Body of pancreas (tissue), 4 donors: Measurements from ENCODE around the gene CFAP210. TPM values are rescaled to one million over a fixed set of nuclear protein-coding genes. Genes with fewer than 3 reads are reported as not detected.
"Not testable (repeated sequence)": the region's sequence is repeated elsewhere in the genome, so short reads cannot be mapped to it uniquely, and the experiment has no call there.

ENCODE experiments used
- ATAC-seq: fragments of 150-250 bp; one replicate; pipeline ENCODE4 v1.9.1; 2016
- DNase-seq, 4 donors: peaks; one replicate each; pipeline ENCODE4 v3.0.0-alpha.2; 2019
- H3K27ac ChIP-seq, 4 donors: fragments of 200-600 bp; sonication (generic); 1 replicate in 3 of 4; 2 replicates in 1 of 4; pipeline versions ENCODE4 v1.5.1 to v1.6.1; 2016 to 2019; ENCODE audit warnings: mild to moderate bottlenecking in 1 of 4, mixed read lengths in 1 of 4, moderate library complexity in 1 of 4
- H3K27me3 ChIP-seq, 2 donors: fragments of 200-600 bp; sonication (generic); one replicate each; pipeline ENCODE4 v1.6.0; 2016; ENCODE audit warnings: mild to moderate bottlenecking in 1 of 2
- H3K36me3 ChIP-seq, 2 donors: fragments of 200-600 bp; sonication (generic); replicated peaks in 1 of 2; 2 replicates each; pipeline ENCODE4 v1.5.1; 2016; ENCODE audit warnings: low read depth in 2 of 2; ENCODE audit not compliant: insufficient read depth in 1 of 2
- H3K4me1 ChIP-seq: fragments of 200-600 bp; sonication (generic); one replicate; pipeline ENCODE4 v1.6.0; 2016
- H3K4me3 ChIP-seq, 2 donors: fragments of 200-600 bp; sonication (generic); 1 replicate in 1 of 2; 2 replicates in 1 of 2; pipeline ENCODE4 v1.5.1; 2016 to 2019
- H3K9me3 ChIP-seq, 3 donors: fragments of 200-600 bp; sonication (generic); 1 replicate in 2 of 3; 2 replicates in 1 of 3; pipeline ENCODE4 v1.5.1; 2016
- POLR2A ChIP-seq, 3 donors: fragments of 450-650 bp; IDR thresholded peaks; one replicate each; pipeline ENCODE4 v1.6.1; 2016; ENCODE audit warnings: antibody characterized with exemption in 3 of 3, mild to moderate bottlenecking in 2 of 3
- WGBS, 2 donors: methylation state at CpG; one replicate each; pipeline ENCODE4 v1.1.5; 2017; 5-methylcytosine and 5-hydroxymethylcytosine counted together
- intact Hi-C: fragments of 100-400 bp; cut with DNase I; formaldehyde crosslinking; loops from one replicate; pipeline ENCODE4 v1.15.1; 2023
- total RNA-seq, 2 donors: library from RNA; depleted of rRNA; stranded (reverse); fragments of >200 nt; gene quantifications; one replicate each; pipeline ENCODE4 v1.1.0, GENCODE V29; 2016
- TF ChIP-seq, protein P1 (sequence below), 7 experiments: fragments of 450-650 bp in 4 of 7; fragments of 200-600 bp in 3 of 7; sonication (generic) in 3 of 7; IDR thresholded peaks; one replicate each; pipeline ENCODE4 v1.5.1; 2016 to 2019; ENCODE audit warnings: antibody characterized with exemption in 7 of 7

CFAP210 gene
- total RNA-seq, 2 donors from 2014 or later: not detected

DNA sequence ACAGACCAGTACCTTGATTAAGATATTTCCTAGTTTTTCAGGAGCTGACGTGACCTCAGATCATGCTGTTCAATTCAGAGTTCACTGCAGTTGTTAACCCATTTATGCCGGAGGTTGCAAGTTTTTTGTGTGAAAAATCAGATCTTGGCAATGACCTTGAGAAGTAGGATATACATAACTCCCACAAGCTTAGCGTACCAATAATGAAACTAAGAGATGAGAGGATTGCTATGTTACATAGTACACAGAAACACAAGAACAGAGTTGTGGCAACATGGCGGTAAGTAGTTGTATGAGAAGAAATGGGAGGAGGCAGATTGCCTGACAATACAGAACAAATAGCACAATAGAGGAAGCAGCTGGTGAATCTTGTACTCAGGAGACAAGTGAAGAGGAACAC lies 71.0 kb downstream of the CFAP210 start:
- WGBS, 2 donors: 82 to 85% methylated on average over 4 of the region's 4 CpGs
- intact Hi-C loops: no loop called here
- H3K36me3 ChIP-seq: peaks cover 0 to 4% of the 10 kb centered on the region in 2 donors
- H3K27ac ChIP-seq: no peak overlapping the region
- H3K4me3 ChIP-seq: no peak overlapping the region
- no peaks in the 10 kb centered on the region for H3K4me1 ChIP-seq
- TF ChIP-seq, protein P1, sequence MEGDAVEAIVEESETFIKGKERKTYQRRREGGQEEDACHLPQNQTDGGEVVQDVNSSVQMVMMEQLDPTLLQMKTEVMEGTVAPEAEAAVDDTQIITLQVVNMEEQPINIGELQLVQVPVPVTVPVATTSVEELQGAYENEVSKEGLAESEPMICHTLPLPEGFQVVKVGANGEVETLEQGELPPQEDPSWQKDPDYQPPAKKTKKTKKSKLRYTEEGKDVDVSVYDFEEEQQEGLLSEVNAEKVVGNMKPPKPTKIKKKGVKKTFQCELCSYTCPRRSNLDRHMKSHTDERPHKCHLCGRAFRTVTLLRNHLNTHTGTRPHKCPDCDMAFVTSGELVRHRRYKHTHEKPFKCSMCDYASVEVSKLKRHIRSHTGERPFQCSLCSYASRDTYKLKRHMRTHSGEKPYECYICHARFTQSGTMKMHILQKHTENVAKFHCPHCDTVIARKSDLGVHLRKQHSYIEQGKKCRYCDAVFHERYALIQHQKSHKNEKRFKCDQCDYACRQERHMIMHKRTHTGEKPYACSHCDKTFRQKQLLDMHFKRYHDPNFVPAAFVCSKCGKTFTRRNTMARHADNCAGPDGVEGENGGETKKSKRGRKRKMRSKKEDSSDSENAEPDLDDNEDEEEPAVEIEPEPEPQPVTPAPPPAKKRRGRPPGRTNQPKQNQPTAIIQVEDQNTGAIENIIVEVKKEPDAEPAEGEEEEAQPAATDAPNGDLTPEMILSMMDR (IDR thresholded peaks at IDR 0.05): no peak
- no peak for TF ChIP-seq POLR2A (IDR thresholded peaks at IDR 0.05)
- H3K27me3 ChIP-seq: no peaks in the 10 kb centered on the region
- DNase-seq (no peak), ATAC-seq (no peak)
- H3K9me3 ChIP-seq: peaks cover 0 to 4% (median 0%) of the 10 kb centered on the region in 3 donors

DNA sequence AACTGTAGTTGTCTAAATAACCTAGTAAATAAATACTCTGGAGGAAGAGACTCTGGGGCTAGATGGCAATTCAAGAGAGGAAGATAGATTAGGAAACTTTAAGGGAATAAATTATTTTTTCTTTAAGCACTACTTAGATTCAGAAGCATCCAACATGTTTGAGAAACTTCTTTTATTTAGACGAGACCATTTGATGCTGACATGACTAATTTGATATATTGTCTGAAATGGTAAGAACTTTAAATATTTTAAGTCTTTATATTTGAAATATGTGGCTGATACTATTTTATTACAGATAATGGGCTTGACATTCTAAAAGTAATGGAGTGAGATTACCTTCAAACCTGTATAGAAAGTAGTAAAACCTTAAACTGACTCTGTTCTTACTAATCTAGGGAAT lies 73.7 kb downstream of the CFAP210 start:
- WGBS, 2 donors: 81 to 89% methylated on average over 1 of the region's 1 CpG
- intact Hi-C loops: no loop called here
- H3K4me3 ChIP-seq: no peak overlapping the region
- no peaks in the 10 kb centered on the region for H3K27me3 ChIP-seq
- H3K27ac ChIP-seq: no peak overlapping the region
- ATAC-seq (no peak), DNase-seq (no peak)
- H3K36me3 ChIP-seq: peaks cover 4 to 10% of the 10 kb centered on the region in 2 donors
- TF ChIP-seq POLR2A (IDR thresholded peaks at IDR 0.05): no peak
- TF ChIP-seq, protein P1 (IDR thresholded peaks at IDR 0.05): no peak
- H3K4me1 ChIP-seq: no peaks in the 10 kb centered on the region
- H3K9me3 ChIP-seq: peaks cover 0 to 4% (median 0%) of the 10 kb centered on the region in 3 donors

DNA sequence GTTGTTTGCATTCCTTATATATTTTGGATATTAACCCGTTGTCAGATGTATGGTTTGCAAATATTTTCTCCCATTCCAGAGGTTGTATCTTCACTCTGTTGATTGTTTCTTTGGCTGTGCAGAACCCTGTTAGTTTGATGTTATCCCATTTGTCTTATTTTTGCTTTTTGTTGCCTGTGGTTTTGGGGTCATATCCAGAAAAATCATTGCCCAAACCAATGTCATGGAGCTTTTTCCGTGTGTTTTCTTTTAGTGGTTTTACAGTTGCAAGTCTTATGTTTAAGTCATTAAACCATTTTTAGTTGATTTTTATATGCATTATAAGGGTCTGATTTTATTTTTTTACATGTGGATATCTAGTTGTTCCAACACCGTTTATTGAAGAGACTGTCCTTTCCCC lies 74.3 kb downstream of the CFAP210 start:
- ATAC-seq (no peak), DNase-seq (no peak)
- no peak overlapping the region for H3K4me3 ChIP-seq
- no peak overlapping the region for H3K27ac ChIP-seq
- intact Hi-C loops: no loop called here
- TF ChIP-seq POLR2A (IDR thresholded peaks at IDR 0.05): no peak
- TF ChIP-seq, protein P1 (IDR thresholded peaks at IDR 0.05): no peak
- peaks cover 0 to 4% (median 0%) of the 10 kb centered on the region in 3 donors for H3K9me3 ChIP-seq
- no peaks in the 10 kb centered on the region for H3K27me3 ChIP-seq
- H3K36me3 ChIP-seq: peaks cover 4 to 15% of the 10 kb centered on the region in 2 donors
- H3K4me1 ChIP-seq: no peaks in the 10 kb centered on the region
- 60 to 61% methylated on average over 3 of the region's 3 CpGs for WGBS, 2 donors

DNA sequence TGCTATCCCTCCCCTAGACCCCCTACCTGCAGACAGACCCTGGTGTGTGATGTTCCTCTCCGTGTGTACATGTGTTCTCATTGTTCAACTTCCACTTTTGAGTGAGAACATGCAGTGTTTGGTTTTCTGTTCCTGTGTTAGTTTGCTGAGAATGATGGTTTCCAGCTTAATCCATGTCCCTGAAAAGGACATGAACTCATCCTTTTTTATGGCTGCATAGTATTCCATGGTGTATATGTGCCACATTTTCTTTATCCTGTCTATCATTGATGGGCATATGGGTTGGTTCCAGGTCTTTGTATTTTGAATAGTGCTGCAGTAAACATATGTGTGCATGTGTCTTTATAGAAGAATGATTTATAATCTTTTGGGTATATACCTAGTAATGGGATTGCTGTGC lies 78.2 kb downstream of the CFAP210 start:
- H3K36me3 ChIP-seq: peaks cover 4 to 22% of the 10 kb centered on the region in 2 donors
- H3K4me1 ChIP-seq, H3K27ac ChIP-seq, intact Hi-C loops, H3K9me3 ChIP-seq, ATAC-seq, DNase-seq, H3K27me3 ChIP-seq, H3K4me3 ChIP-seq: not testable (repeated sequence)
- WGBS, 2 donors: 90 to 100% methylated on average over 1 of the region's 1 CpG

DNA sequence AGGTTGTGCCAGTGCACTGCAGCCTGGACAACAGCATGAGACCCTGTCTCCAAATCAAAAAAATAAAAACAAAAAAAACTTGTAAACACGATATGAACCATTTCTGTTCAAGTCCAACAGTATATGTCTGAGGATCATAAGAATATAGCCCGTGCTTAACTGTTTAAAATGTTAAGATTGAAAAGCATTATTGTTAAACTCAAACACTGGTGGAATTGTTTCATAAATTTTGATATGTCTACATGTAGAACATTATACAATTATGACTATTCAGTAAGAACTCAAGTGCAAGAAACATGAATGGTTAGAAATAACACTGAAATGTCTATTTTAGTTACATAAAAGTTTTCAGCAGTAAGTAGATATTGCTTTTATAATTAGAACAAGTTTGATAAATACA lies 80.3 kb downstream of the CFAP210 start:
- no peaks in the 10 kb centered on the region for H3K4me1 ChIP-seq
- peaks cover 4 to 23% of the 10 kb centered on the region in 2 donors for H3K36me3 ChIP-seq
- no peak overlapping the region for H3K4me3 ChIP-seq
- TF ChIP-seq POLR2A (IDR thresholded peaks at IDR 0.05): no peak
- TF ChIP-seq, protein P1 (IDR thresholded peaks at IDR 0.05): no peak
- DNase-seq (no peak), ATAC-seq (no peak)
- intact Hi-C loops: no loop called here
- WGBS, 2 donors: 91 to 96% methylated on average over 2 of the region's 2 CpGs
- no peak overlapping the region for H3K27ac ChIP-seq
- no peaks in the 10 kb centered on the region for H3K9me3 ChIP-seq
- no peaks in the 10 kb centered on the region for H3K27me3 ChIP-seq
